NCI-H1930 (cell line): Measurements from ENCODE around the gene XRRA1.

Source experiments
- DNase-seq, 2 experiments: peaks; one replicate each; lab custom pipeline; 2025; lab: John Stamatoyannopoulos, UW

The XRRA1 gene

DNA sequence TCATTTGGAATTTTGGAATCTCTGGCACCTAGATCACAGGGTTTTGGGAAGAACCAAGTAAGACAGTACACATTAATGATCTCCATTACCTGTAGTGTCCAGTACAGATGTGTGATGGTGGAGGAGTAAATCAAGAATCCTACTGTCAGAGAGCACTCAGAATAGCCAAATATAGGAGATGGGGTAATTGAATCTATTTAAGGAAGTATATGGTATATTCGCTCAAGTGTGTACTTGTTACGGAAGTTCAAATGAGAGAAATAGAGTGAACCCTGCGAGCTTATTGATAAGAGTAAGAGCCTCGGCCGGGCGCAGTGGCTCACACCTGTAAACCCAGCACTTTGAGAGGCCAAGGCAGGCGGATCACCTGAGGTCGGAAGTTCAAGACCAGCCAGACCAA is 2.3 kb upstream of the XRRA1 start:
- DNase-seq: no peak

DNA sequence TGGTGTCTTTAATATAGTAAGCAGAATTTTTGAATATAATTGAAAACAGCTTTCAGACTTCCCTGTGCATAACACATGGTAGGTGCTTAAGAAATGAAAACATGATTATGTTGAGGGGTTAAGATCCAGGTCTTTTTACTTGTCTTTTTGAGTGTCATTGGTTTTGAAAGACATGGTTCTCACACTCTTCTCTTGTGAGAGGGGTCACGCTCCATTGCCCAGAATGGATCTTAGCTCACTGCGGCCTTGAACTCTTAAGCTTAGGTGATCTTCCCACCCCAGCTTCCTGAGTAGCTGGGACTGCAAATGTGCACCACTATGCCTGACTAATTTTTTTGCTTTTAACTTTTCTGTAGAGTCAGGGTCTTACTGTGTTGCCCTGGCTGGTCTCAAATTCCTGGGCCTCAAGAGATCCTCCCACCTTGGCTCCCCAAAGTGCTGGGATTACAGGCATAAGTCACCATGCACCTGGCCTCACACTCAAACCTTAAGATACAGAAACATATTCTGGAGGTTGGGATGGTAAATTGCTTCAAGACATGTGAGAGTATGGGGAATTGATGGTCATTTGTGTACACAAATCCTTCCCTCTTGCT is 1.6 kb upstream of the XRRA1 start:
- no peak for DNase-seq

DNA sequence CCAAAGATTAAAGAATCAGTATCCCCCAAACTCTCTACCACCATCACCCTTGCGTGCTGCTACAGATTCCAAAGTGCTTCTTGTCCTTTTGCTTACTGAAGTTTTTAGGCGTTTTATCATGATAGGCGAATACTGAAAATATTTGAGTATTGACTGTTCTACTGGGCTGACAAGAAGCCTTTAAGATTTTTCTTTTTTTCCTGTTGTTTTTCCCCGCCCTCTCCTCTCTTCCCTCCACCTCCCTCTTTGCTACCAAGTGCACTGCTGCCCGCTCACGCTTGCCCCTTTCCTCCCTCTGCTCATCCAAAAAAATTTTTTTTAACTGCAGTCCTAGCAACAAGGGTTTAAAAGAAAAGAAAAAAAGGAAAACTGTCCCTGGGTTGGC is 854 bp upstream of the XRRA1 start:
- DNase-seq: no peak

DNA sequence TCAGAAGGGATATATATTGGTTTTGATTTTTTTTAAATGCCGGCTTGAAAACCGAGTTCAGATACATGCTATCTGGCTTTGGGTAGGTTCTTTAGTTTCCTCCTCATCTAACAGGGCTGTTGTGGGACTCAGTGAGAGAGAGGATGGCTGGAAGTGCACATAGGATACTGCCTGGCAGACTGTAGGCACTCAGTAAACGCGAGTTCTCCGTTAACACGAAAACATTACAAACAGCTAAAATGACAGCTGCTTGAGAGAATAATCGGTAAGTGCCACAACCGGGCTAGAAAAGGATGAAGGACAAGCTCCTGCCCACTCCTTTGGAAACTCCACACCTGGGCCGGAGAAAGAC is 369 bp downstream of the XRRA1 start:
- no peak for DNase-seq

DNA sequence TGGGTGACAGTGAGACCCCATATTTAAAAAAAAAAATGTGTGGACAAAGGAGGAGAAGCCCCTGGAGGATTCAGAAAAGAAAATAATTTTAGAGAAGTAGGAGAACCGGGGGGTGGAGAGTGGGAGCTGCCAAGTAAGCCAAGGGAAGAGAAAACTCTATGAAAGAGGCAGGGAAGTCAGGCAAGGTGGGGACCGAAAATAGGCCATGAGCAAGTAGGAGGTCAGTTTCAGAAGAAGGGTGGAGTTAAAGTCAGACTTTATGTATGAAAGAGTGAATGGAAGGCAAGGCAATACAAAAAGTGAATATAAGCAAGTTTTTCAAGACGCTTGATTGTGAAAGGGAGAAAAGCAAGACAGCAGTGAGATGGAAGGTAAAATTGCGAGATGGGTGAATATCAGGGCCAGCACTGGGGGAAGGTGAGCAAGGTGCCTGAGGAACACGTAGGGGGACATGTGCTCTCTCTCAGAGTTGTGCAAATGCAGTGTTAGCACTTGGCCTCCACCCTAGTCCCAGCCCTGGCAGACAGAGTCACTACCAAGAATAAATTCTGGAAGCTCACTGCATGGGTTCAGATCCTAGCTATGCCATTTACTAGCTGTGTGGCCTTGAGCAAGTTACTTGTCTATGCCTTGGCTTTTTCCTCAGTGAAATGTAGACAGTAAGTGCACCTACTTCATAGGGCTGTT is 6.7 kb downstream of the XRRA1 start:
- DNase-seq: no peak

DNA sequence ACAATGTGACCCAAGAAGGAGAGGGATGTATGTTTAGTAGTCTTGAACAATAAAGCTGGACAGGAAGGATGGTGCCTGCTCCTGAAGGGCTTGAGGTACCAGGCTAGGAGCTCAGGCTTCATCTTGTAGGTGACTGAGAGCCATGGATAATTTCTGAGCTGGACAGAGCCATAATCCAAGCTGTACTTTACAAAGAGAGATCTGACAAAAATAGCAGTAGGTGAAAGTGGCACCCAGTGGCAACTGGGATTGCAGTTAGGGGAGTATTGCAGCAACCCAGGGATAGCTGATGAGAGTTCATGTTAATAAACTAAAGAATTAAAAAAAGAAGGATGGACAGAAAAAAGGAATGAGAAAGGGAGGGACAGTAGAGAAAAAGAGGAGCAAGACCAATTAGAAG is 7.4 kb downstream of the XRRA1 start:
- DNase-seq: no peak

DNA sequence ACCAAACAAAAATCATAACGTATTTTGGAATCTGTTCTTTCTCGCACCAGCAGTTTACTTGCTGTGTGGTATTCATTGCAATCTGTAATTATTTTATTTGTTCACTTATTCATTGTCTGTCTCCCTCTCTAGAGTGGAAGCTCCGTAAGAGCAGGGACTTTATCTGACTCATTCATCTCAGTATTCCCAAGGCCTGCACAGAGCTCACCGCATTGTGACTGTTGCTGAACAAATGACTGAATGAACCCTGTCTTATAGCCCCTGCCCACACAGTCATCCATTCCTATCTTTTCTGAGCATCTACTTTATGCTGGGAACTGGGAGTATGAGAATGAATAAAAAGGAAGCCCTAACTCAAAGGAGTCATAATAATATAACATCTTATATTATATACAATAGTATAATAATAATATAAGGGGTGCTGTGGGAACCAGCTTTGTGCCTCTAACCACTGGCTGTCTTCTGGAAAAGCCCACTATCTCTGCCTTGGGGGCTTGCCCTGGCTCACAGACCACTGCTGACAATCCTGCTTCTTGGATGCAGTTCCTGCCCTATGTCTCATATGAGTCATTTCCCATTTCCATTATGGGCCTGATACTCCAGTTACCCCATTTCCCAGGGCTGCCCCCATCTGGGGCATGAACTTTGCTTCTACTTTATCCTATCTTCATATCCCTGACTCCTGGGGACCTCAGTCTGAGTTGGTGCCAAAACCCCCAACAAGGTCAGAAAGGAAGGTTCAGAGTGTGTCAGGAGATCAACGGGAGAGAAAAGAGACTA is 11.0 kb downstream of the XRRA1 start:
- DNase-seq: no peak

DNA sequence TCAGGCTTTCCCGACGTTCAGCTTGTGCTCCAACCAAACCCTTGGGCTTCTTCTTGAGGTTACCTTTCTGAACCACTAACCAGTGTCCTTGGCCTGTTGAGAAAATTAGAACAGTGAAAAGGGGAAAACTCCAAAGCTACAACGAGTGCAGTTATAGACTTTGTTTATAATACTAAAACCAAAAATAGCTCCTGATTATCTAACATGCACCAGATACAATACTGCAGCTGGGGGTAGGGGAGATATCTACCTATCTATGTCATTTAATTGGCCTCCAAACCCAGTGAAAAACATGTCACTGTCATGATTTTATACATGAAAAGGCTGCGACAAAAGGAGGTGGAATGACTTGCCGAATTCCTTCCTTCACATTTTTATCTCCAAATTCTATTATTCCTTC is 11.9 kb downstream of the XRRA1 start:
- no peak for DNase-seq

DNA sequence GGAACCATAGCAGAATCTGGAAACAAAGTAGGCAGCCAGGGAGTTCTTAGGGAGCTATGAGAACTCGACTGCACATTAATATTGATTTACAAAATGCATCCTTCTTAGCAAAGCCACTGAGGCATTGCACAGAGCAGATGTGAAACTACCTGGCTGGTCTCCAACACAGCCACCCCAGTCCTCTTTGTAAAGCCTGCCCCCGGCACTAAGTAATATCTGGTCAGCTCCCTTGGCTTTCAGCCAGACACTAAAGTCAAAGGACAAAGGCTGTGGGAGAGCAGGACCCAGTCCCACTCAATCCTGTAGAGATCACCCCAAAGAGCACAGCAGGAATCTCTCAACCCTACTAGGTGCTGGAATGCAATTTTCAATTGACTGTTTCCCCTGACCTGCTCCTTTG is 12.8 kb downstream of the XRRA1 start:
- DNase-seq: no peak

DNA sequence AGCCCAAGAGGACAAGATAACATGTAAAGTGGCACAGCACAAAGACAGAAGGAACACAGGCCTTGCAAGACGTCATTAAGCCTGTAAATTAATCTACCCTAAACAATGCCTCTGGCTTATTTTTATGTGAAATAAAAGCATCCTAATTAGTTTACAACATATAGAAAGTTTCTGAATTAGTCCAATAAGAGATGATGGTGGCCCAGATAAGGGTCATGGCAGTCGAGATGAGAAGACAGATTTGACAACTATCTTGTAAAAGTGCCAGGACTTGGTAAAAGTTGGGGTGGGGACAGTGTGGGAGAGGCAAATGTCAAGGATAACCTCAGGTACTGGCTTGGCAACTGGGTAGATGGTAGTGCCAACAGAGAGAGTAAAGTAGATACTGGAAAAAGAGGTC is 13.6 kb downstream of the XRRA1 start:
- no peak for DNase-seq

DNA sequence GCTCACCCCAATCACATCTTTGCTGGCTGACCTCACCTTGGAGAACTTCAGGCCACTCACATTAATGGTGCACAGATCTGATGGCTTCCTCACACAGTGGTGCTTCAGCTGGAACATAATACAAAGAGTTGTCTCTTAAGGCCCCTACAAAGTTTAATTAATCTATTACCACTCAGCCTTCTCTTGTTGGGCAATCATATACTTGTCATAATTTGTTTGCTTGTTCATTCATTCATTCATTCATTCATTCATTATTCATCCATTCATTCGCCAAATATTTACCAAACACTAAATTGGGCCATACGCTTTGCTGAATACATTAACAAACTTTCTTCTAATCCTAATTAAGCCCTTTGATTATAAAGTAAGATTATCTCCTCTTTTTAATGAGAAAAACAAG is 15.1 kb downstream of the XRRA1 start:
- no peak for DNase-seq

DNA sequence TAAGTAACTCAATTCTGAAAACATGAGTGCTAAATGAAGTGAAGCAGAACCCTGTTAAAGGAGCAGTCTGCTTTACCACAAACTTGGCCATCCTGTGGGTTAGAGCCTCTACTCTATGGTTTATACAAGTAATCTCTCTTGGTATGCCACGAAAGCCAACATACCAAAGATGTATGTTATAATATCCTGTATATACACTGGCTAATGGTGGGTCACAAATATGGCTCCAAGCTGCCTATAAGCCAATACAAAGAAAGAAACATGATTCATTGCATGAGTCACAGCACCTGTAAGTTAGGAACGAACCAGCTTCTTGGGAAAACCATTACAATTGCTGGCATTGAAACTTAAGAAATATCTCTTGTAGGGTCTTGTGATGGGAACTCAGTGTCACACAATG is 16.1 kb downstream of the XRRA1 start:
- DNase-seq: no peak

DNA sequence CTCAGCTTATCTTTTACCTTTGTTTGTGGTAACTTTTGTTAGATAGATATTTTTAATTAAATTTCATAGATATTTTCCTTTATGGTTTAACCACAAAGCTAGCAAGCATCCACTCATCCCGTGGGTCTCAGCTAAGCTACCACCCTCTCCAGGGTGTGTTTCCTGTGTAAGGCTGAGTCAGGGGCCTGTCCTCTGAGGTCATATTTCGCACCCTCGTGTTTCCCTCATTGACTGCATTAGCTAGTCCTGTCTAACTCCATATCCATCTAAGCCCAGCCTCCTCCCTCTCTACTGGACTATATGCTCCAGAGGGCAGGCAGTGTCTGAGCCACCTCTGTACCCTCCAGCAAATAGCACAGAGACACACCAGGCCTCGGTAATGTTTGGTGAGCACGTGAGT is 16.7 kb downstream of the XRRA1 start:
- DNase-seq: no peak

DNA sequence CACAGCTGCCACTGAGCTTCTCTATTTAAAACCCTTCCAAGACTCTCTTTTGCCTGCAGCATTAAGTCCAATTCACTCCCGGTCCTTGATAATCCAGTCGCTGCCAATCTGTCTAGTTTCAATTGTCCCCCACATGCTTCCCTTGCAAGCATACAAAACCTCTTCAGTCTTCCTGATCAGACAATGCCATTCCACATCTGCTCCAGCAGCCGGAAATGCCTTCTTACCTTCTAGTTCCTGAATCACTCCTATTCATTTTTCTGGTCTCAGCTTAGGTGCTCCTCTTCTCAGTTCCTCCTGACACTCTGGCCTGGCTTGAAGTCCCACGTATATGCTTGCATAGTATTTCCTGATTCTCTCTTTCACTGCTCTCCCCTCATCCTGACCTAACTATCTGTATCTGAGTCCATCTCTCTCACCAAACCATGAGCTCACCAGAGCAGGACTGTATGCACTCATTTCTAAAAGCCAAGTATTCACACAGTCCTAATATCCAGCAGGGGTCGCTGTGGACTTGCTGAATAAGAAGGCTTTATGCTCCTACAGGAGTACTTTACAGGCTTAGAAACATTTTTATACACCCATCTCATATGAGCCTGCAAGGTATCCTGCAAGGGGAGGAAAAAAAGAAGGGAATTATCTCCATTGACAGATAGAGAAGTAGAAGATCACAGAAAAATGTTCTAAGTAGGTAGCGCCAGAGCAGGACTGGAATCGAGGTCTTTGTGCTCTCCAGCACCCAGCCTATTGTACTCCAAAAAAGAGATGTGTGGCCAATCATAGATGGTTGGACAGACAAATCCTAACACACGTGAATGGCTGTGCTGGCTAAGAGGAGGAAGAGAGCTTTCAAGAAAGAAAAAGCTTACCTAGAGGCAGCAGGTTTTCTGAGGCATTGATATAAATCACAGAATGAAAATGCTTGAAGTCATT is 19.2 kb downstream of the XRRA1 start:
- peak; percentile 65 to 74 for DNase-seq

DNA sequence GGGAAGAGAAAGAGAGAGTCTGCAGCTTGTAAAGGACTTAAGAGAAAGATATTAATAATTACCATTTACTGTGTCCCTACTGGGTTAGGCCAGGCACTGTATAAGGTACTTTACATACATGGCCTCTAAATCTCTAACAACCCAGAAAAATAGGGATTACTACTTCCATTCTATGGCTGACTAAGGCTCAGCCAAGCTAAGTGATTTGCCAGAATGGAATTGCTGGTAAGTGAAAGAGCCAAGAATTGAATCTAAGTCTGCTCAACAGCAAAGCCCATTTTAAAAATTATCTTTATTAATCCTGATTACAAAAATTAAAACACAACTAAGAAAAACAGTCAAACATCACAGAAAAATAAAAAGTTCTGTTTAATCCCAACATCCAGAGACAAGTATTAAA is 21.4 kb downstream of the XRRA1 start:
- DNase-seq: no peak

DNA sequence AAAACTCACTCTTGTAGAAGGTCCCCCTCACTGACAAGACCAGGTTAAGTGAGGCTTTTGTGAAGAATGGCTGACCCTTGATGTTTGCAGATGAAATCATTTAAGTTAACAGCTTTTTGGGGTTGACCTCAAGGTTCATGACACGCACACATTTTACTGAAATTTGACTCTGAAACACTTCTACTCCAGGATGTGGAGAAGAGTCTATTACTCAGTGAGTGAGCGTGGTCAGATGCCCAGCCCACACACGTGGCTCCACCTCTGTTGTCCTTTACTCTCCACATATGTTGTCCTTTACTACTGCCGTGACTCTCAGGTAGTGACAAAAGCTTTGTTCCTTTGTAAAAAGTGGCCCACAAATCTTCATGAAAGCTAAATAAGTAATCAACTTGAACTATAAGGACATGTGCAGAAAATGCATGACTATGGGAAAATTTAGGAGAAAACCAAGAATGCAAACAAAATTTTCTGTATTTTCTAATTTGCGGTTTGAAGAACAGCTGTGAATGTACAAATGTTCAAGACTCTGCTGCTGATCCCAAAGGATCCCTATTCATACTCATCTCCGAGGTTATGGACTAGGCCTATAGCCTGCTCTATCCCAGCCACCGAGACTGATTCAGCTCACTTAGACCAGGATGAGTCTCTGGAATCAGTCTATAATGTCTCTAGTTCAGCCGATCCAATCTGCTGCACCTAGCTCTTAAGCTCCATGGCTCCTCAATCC is 22.4 kb downstream of the XRRA1 start:
- DNase-seq: no peak

DNA sequence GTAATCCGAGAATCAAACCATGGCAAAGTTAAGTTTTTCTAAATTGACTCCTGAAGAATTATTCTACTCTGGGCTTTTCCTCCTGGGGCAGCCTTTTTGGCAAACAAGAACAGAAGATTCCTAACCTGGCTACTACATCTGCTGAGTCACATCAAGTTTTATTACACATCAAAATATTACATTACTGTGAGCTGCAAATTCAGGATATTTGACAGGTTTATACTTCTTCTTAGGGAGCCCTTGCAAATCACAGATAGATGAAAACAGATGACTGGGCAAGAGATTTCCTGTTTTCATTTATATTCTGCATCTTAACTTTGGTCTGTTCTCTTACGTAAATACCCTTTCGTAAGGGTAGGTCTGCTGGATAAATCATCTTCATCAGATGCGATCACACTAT is 23.6 kb downstream of the XRRA1 start:
- no peak for DNase-seq

DNA sequence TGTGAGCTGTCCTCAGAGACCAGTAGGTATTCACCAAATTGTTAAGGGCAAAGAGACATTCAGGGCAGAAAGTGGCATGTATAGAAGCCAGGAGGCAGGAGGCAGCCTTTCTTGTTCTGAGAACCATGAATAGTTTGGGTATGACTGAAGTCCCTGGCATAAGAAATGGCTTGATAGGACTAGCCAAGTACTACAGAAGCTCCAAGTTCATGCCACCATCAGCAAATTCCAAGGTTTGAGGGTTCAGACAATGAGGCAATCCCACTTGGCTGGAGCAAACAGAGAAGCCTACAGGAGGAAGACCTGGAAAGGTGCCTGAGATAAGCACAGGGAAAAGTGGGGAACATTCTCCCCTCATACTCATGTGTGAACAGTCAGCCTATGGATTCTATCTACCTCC is 25.8 kb downstream of the XRRA1 start:
- DNase-seq: no peak

DNA sequence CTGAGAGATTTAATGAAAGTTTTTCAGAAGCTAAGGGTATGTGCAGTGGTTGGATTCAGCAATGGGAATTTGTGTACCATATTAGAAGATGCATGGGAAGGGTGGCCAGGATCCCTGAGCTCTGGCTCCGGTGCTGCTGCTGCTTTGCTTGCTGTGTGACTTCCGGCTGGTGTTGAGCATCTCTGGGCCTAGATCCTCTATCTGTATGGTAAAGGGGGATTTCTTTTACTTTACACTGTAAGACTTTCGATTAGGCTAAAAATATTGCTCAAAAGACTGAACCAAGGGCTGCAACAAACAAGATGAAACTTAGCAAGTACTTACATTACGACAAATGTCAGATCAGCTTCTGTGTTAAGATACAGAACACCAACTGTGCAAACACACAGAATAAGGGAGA is 39.1 kb downstream of the XRRA1 start:
- no peak for DNase-seq

DNA sequence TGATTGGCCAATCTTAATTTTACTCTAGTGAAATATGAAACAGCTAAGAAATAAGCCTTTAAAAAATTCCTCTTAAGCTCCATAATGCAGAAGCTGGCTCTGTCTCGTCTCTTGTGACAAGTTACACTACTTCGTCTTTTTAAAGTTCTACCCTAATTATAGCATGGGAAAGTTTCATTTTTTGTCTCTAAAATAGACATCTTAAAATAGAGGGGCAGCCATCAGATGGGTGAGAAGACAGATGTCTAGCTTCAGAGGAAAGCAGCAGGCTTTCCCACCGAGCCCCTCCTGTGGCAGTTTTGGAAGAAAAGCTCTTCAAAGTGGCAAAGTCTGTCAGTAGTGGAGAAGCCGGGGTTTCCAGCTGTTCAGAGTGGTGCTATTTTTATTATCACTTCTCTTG is 39.5 kb downstream of the XRRA1 start:
- DNase-seq: no peak

DNA sequence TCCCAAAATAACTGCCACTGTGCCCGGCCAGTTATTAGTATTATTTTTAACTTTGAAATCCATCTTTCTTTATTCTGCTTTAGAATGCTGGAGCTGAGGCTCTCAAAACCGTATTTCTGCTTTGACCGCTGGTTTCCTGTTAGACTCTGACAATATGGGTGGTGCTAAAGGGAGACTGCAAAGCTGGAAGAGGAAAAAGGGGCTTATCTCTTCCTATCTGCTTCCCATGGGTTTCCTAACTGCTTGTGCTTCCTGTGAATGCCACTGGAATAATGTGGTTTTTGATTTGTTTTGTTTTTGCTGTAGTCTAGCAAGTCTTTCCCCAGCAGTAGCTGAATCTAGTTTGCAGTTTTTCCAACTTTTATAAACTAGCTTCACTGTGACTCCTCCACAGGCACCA is 43.6 kb downstream of the XRRA1 start:
- DNase-seq: no peak

DNA sequence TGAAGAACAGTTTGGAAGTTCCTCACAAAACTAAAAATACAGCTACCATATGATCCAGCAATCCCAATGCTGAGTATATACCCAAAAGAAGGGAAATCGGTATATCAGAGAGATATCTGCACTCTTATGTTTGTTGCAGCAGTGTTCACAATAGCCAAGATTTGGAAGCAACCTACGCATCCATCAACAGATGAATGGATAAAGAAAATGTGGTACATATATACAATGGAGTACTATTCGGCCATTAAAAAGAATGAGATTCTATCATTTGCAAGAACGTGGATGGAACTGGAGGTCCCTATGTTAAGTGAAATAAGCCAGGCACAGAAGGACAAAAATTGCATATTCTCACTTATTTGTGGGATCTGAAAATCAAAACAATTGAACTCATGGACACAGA is 46.5 kb downstream of the XRRA1 start:
- no peak for DNase-seq
